Activated T-helper 1 cell treated with anti-CD3 and anti-CD28 coated beads, Interleukin-2, amount 50 U/mL, for 16 hours (primary cell): ENCODE data around the gene ABHD3.
"Not testable (repeated sequence)": the region's sequence is repeated elsewhere in the genome, so short reads cannot be mapped to it uniquely, and the experiment has no call there.

Experiments
- DNase-seq, 2 donors: peaks; one replicate each; pipeline ENCODE4 v3.0.0-alpha.2; 2020; ENCODE audit warnings: low read depth in 1 of 2, low spot score in 1 of 2

The ABHD3 gene

GRCh38 chr18:21706386-21706865, 1.9 kb upstream of the ABHD3 start:
- no peak for DNase-seq

GRCh38 chr18:21703241-21703820, 1.2 kb downstream of the ABHD3 start:
- DNase-seq: no peak

GRCh38 chr18:21702602-21703001, 2.0 kb downstream of the ABHD3 start:
- DNase-seq: no peak

- no peak for DNase-seq
These were observed 3.0 kb downstream of the ABHD3 start for GRCh38 chr18:21701621-21702020.

- DNase-seq: no peak
These were observed 4.0 kb downstream of the ABHD3 start for GRCh38 chr18:21700528-21701075.

- DNase-seq: no peak
These were observed 11.3 kb downstream of the ABHD3 start for GRCh38 chr18:21693322-21693721.

- DNase-seq: no peak
These were observed 14.8 kb downstream of the ABHD3 start for GRCh38 chr18:21689736-21690135.

- DNase-seq: no peak
These were observed 18.1 kb downstream of the ABHD3 start for GRCh38 chr18:21686282-21687105.

- not testable (repeated sequence) for DNase-seq
These were observed 19.0 kb downstream of the ABHD3 start for GRCh38 chr18:21685556-21685981.

- DNase-seq: no peak
These were observed 19.8 kb downstream of the ABHD3 start for GRCh38 chr18:21684731-21685130.

- DNase-seq: no peak
These were observed 22.1 kb downstream of the ABHD3 start for GRCh38 chr18:21682371-21683051.

GRCh38 chr18:21680161-21680560, 24.4 kb downstream of the ABHD3 start:
- DNase-seq: no peak

GRCh38 chr18:21678859-21679258, 25.7 kb downstream of the ABHD3 start:
- DNase-seq: no peak

- DNase-seq: not testable (repeated sequence)
These were observed 29.2 kb downstream of the ABHD3 start for GRCh38 chr18:21675354-21675753.

- no peak for DNase-seq
These were observed 31.9 kb downstream of the ABHD3 start for GRCh38 chr18:21672521-21673267.

GRCh38 chr18:21669736-21670285, 34.8 kb downstream of the ABHD3 start:
- no peak for DNase-seq

GRCh38 chr18:21664069-21664468, 40.5 kb downstream of the ABHD3 start:
- DNase-seq: no peak

GRCh38 chr18:21663578-21663977, 41.0 kb downstream of the ABHD3 start:
- DNase-seq: no peak

- DNase-seq: no peak
These were observed 42.0 kb downstream of the ABHD3 start for GRCh38 chr18:21662581-21662980.

- no peak for DNase-seq
These were observed 44.5 kb downstream of the ABHD3 start for GRCh38 chr18:21660078-21660477.

GRCh38 chr18:21656402-21656801, 48.2 kb downstream of the ABHD3 start:
- DNase-seq: no peak
